K562 (cell line): ENCODE measurements around the gene KTI12. TPM values are rescaled to one million over a fixed set of nuclear protein-coding genes. Genes with fewer than 3 reads are reported as not detected.

Experiments
- ATAC-seq: fragments of 200-7000 bp; cut with Tn5 transposase; 3 replicates; pipeline ENCODE4 v1.9.1; 2020; ENCODE audit warnings: moderate library complexity
- BruUV-seq: library from RNA; stranded (reverse); fragments of 400-500 nt; replicated peaks from 2 replicates; lab custom pipeline; 2021; lab: Mats Ljungman, UMichigan
- CTCF ChIA-PET: fragments of 300-600 bp; formaldehyde crosslinking; extraction: SDS; loops from one replicate; lab custom pipeline; 2021; ENCODE audit warnings: low intra/inter-chr PET ratio; lab: Yijun Ruan, JAX
- POLR2A ChIA-PET: fragments of 300-600, 350-650 bp; sonication (Branson Sonifier 250); formaldehyde crosslinking; extraction: SDS; loops from one replicate; lab custom pipeline; 2021; ENCODE audit warnings: antibody characterized with exemption, inconsistent platforms; lab: Yijun Ruan, JAX
- DNase-seq, 4 experiments: peaks; one replicate each; pipeline versions ENCODE4 v3.0.0 to v3.0.0-alpha.2; 2011 to 2018; ENCODE audit warnings: low spot score in 3 of 4, mixed read lengths in 3 of 4; ENCODE audit errors: extremely low read depth in 1 of 4
- FAIRE-seq: peaks from 2 replicates; lab custom pipeline; 2011; peaks lifted over from hg19 to GRCh38; lab: Jason Lieb, UNC
- H2AFZ ChIP-seq: 2 replicates; pipeline ENCODE4 v1.6.0; 2011; ENCODE audit warnings: low read depth, low read length, control low read depth, inconsistent platforms
- H3K27ac ChIP-seq: fragments of 200-600 bp; 3 replicates; pipeline ENCODE4 v1.8.0; 2011; ENCODE audit warnings: low read depth, mild to moderate bottlenecking, control low read depth, inconsistent platforms, low read length, moderate library complexity, mixed read lengths; ENCODE audit errors: extremely low read depth
- H3K27me3 ChIP-seq, 2 experiments: fragments of 300-600 bp in 1 of 2; 2 replicates in 1 of 2; 3 replicates in 1 of 2; pipeline versions ENCODE4 v1.6.0 to v1.8.0; 2011; ENCODE audit warnings: inconsistent platforms in 2 of 2, low read length in 2 of 2, mild to moderate bottlenecking in 1 of 2, mixed read lengths in 1 of 2, moderate library complexity in 1 of 2; ENCODE audit not compliant: control insufficient read depth in 2 of 2, insufficient read depth in 2 of 2
- H3K36me3 ChIP-seq: fragments of 300-600 bp; 3 replicates; pipeline ENCODE4 v1.8.0; 2011; ENCODE audit warnings: mild to moderate bottlenecking, low read length, inconsistent platforms; ENCODE audit not compliant: control insufficient read depth, insufficient read depth
- H3K4me1 ChIP-seq, 2 experiments: fragments of 200-600 bp in 1 of 2; replicated peaks in 1 of 2; 2 replicates in 1 of 2; 3 replicates in 1 of 2; pipeline versions ENCODE4 v1.5.1 to v1.8.0; 2011; ENCODE audit warnings: inconsistent platforms in 2 of 2, low read length in 2 of 2, mild to moderate bottlenecking in 1 of 2, mixed read lengths in 1 of 2, moderate library complexity in 1 of 2; ENCODE audit not compliant: control insufficient read depth in 2 of 2, insufficient read depth in 2 of 2
- H3K4me2 ChIP-seq: 2 replicates; pipeline ENCODE4 v1.6.1; 2011; ENCODE audit warnings: low read length, control low read depth, inconsistent platforms, mixed read lengths; ENCODE audit not compliant: insufficient read depth
- H3K4me3 ChIP-seq: fragments of 200-600 bp; sonication (generic), shearing (Covaris generic); 2 replicates; pipeline ENCODE4 v1.5.1; 2016; ENCODE audit warnings: control low read depth, inconsistent platforms
- H3K79me2 ChIP-seq: fragments of 200-600 bp; 3 replicates; pipeline ENCODE4 v1.8.0; 2011; ENCODE audit warnings: low read length, inconsistent platforms; ENCODE audit not compliant: control insufficient read depth, insufficient read depth
- H3K9ac ChIP-seq, 2 experiments: 2 replicates each; pipeline versions ENCODE4 v1.6.0 to v1.6.1; 2011; ENCODE audit warnings: low read depth in 2 of 2, low read length in 2 of 2, control low read depth in 1 of 2, inconsistent platforms in 1 of 2, mild to moderate bottlenecking in 1 of 2, mixed read lengths in 1 of 2; ENCODE audit not compliant: insufficient read depth in 1 of 2
- H3K9me1 ChIP-seq: one replicate; pipeline ENCODE4 v1.6.0; 2011; ENCODE audit warnings: inconsistent platforms, mild to moderate bottlenecking, low read length, moderate library complexity; ENCODE audit not compliant: control insufficient read depth, insufficient read depth
- H3K9me3 ChIP-seq: replicated peaks from 2 replicates; pipeline ENCODE4 v1.5.1; 2011; ENCODE audit warnings: low read depth, low read length, inconsistent platforms; ENCODE audit not compliant: control insufficient read depth, insufficient read depth
- H4K20me1 ChIP-seq: replicated peaks from 2 replicates; pipeline ENCODE4 v1.6.1; 2011; ENCODE audit warnings: low read length, inconsistent platforms, mixed read lengths; ENCODE audit not compliant: control insufficient read depth, insufficient read depth
- AFF1 ChIP-seq, 2 experiments: fragments of 450-650 bp; IDR thresholded peaks; 2 replicates each; pipeline ENCODE4 v1.6.1; 2018; ENCODE audit warnings: mild to moderate bottlenecking in 2 of 2, low read depth in 1 of 2; ENCODE audit not compliant: partially characterized antibody in 2 of 2
- CTCFL ChIP-seq: IDR thresholded peaks from 2 replicates; pipeline ENCODE4 v1.6.1; 2011; ENCODE audit warnings: borderline replicate concordance, low read depth, mild to moderate bottlenecking, moderate library complexity, low read length; ENCODE audit not compliant: insufficient read depth, poor library complexity, severe bottlenecking
- KLF13 ChIP-seq: fragments of 450-650 bp; IDR thresholded peaks from 2 replicates; pipeline ENCODE4 v1.6.1; 2016; ENCODE audit warnings: missing genetic modification characterization, low read depth, mild to moderate bottlenecking, missing compliant biosample characterization, moderate library complexity, borderline replicate concordance
- MITF ChIP-seq: IDR thresholded peaks from 2 replicates; pipeline ENCODE4 v1.6.1; 2014; ENCODE audit warnings: antibody characterized with exemption
- NFATC3 ChIP-seq: fragments of 450-650 bp; IDR thresholded peaks from 2 replicates; pipeline ENCODE4 v1.6.1; 2017; ENCODE audit warnings: mild to moderate bottlenecking
- NR1H2 ChIP-seq: sonication (generic); formaldehyde crosslinking; IDR thresholded peaks from 2 replicates; pipeline ENCODE4 v1.4.0; 2020; ENCODE audit warnings: mild to moderate bottlenecking, missing genetic modification reagents
- PTBP1 ChIP-seq: fragments of 200-400 bp; formaldehyde crosslinking; IDR thresholded peaks from 2 replicates; pipeline ENCODE4 v1.6.1; 2017; ENCODE audit warnings: low read depth, low read length
- THRAP3 ChIP-seq: fragments of 450-650 bp; IDR thresholded peaks from 2 replicates; pipeline ENCODE4 v1.6.1; 2016; ENCODE audit warnings: mild to moderate bottlenecking, inconsistent platforms, borderline replicate concordance
- ZBTB9 ChIP-seq: fragments of 450-650 bp; formaldehyde crosslinking; IDR thresholded peaks from 2 replicates; pipeline ENCODE4 v1.4.0; 2020; ENCODE audit warnings: mild to moderate bottlenecking, moderate library complexity
- ZNF184 ChIP-seq: sonication (generic); formaldehyde crosslinking; IDR thresholded peaks from 2 replicates; pipeline ENCODE4 v1.5.0; 2020; ENCODE audit warnings: missing genetic modification reagents
- ZNF280B ChIP-seq: fragments of 250-450 bp; sonication (Bioruptor Pico); IDR thresholded peaks from 2 replicates; pipeline ENCODE4 v1.5.1; 2021; ENCODE audit warnings: mild to moderate bottlenecking
- WGBS: fragments of 100-300 bp; shearing (Covaris generic); methylation state at CpG from one replicate; pipeline ENCODE4 v1.1.6; 2016; ENCODE audit warnings: low coverage, mixed read lengths; ENCODE audit not compliant: insufficient coverage; ENCODE audit errors: missing lambda C conversion rate; 5-methylcytosine and 5-hydroxymethylcytosine counted together
- in situ Hi-C: fragments of 300-500 bp; cut with MboI; formaldehyde crosslinking; loops from 4 replicates; pipeline ENCODE4 v1.15.0; 2018; ENCODE audit warnings: inconsistent platforms, mixed read lengths
- intact Hi-C: fragments of 100-400 bp; cut with micrococcal nuclease; formaldehyde crosslinking; loops from 2 replicates; pipeline ENCODE4 v1.14.2; 2022
- polyA plus RNA-seq, 8 experiments: library from polyadenylated mRNA; depleted of rRNA in 4 of 8; stranded (reverse) in 5 of 8; unstranded in 3 of 8; fragments of >200 nt; fragmentation: Nextera tagmentation in 2 of 8; fragmentation: Illumina TruSeq in 1 of 8; extraction: Ambion mirVana in 2 of 8; extraction: Trizol in 1 of 8; gene quantifications; 2 replicates each; pipeline versions ENCODE4 v1.2.1 to v1.2.3, GENCODE V29; 2011 to 2014; ENCODE audit warnings: inconsistent platforms in 1 of 8, missing spikeins in 1 of 8
- total RNA-seq, 7 experiments: library from RNA; depleted of rRNA in 6 of 7; stranded (reverse); fragments of >200 nt in 6 of 7; fragmentation: Illumina TruSeq in 2 of 7; extraction: Trizol in 2 of 7; gene quantifications; 2 replicates each; pipeline versions ENCODE4 v1.2.1 to v1.2.3, GENCODE V29; 2011 to 2021; ENCODE audit warnings: low replicate concordance in 1 of 7

Gene KTI12
- total and polyA plus RNA-seq, 9 of the 15 experiments (the other 6 are each of a cell fraction or from before 2014, with no cell fraction given) = 3.1 to 22.8 (median 11.6) TPM

- peaks cover 0 to 11% of the 10 kb centered on the region in 2 experiments; a peak in 3 of 5 replicates for H3K4me1 ChIP-seq
- intact Hi-C loops (no loop called here), in situ Hi-C loops (no loop called here)
- H3K36me3 ChIP-seq = no peaks in the 10 kb centered on the region
- no peak overlapping the region for H3K4me2 ChIP-seq
- no peak overlapping the region for H3K9ac ChIP-seq
- DNase-seq = no peak
- H3K79me2 ChIP-seq = no peaks in the 10 kb centered on the region
- no peaks in the 10 kb centered on the region for H3K9me1 ChIP-seq
- H3K27me3 ChIP-seq = peaks cover 1 to 19% of the 10 kb centered on the region in 2 experiments; a peak in 4 of 5 replicates
- no peak overlapping the region for H3K27ac ChIP-seq
- ATAC-seq = no peak
- CTCF ChIA-PET = no interaction called here
- 9% methylated on average over 4 of the region's 4 CpGs for WGBS
- BruUV-seq = no TSS peak
- FAIRE-seq = no peak
- H3K4me3 ChIP-seq = no peak overlapping the region
- H4K20me1 ChIP-seq = no peaks in the 10 kb centered on the region
- POLR2A ChIA-PET = interaction anchor here (0.6 to 1.4 kb wide), 6 partner anchors 10 to 272 kb away, joined by 3 to 6 read pairs (median 3); no protein-coding TSS in a partner anchor
- no peak overlapping the region for H2AFZ ChIP-seq
- no peaks in the 10 kb centered on the region for H3K9me3 ChIP-seq
- TF ChIP-seq PTBP1 (no peak), AFF1 (IDR thresholded peaks at IDR 0.05; ENCODE audit: low read depth in 1 of 2, partially characterized antibody in 2 of 2) (no peak), KLF13 (tag) (no peak), NR1H2 (no peak), MITF (no peak), NFATC3 (no peak), CTCFL (no peak), ZBTB9 (CRISPR knock-in tag) (no peak), ZNF280B (CRISPR knock-in tag) (no peak), THRAP3 (no peak), ZNF184 (CRISPR knock-in tag) (no peak)
Measured at GRCh38 chr1:51986718-51987117, 46.9 kb downstream of the KTI12 start.
